HG02610 (cell line): ENCODE measurements around the gene ISOC2.
A peak's percentile ranks its signal among the peaks of the same experiment; 100 is the strongest.

Experiments used
- ATAC-seq: cut with Tn5 transposase; IDR thresholded peaks from one replicate; pipeline ENCODE4 v1.9.1; 2021; ENCODE audit warnings: mild to moderate bottlenecking, moderate library complexity; ENCODE audit not compliant: unreplicated experiment

Gene ISOC2

GRCh38 chr19:55490478-55491432 is 29.3 kb upstream of the ISOC2 start:
- no peak for ATAC-seq

- ATAC-seq, result no peak
These were observed 28.5 kb upstream of the ISOC2 start for GRCh38 chr19:55489711-55490477.

GRCh38 chr19:55488986-55489710 is 27.7 kb upstream of the ISOC2 start:
- ATAC-seq, result no peak

- ATAC-seq, result no peak
These were observed 26.7 kb upstream of the ISOC2 start, which contains the start of gene SSC5D for GRCh38 chr19:55487924-55488687. SSC5D (plus strand) TSS chr19:55488436; CDS start chr19:55488590, 154 bp downstream.

GRCh38 chr19:55486971-55487923 is 25.8 kb upstream of the ISOC2 start:
- ATAC-seq, result no peak

GRCh38 chr19:55486043-55486970 is 24.9 kb upstream of the ISOC2 start:
- ATAC-seq, result no peak

GRCh38 chr19:55485439-55486011 is 24.1 kb upstream of the ISOC2 start:
- ATAC-seq, result no peak

- peak; percentile 65 for ATAC-seq
These were observed 23.4 kb upstream of the ISOC2 start, which contains the start of gene NAT14 for GRCh38 chr19:55484593-55485438. NAT14 (plus strand) TSS chr19:55485188; CDS start chr19:55485709, 521 bp downstream.

- ATAC-seq, result no peak
These were observed 22.5 kb upstream of the ISOC2 start for GRCh38 chr19:55483706-55484592.

- ATAC-seq, result no peak
These were observed 21.7 kb upstream of the ISOC2 start for GRCh38 chr19:55482967-55483705.

- no peak for ATAC-seq
These were observed 20.9 kb upstream of the ISOC2 start for GRCh38 chr19:55482156-55482961.

- ATAC-seq, result no peak
These were observed 20.3 kb upstream of the ISOC2 start for GRCh38 chr19:55481794-55482155.

- ATAC-seq, result no peak
These were observed 19.8 kb upstream of the ISOC2 start for GRCh38 chr19:55481148-55481793.
